Transverse colon (tissue), 4 donors: Measurements from ENCODE around the gene FGF2.

Experiments used
- EP300 ChIP-seq: sonication (generic); formaldehyde crosslinking; IDR thresholded peaks from one replicate; pipeline ENCODE4 v1.6.1; 2017; ENCODE audit warnings: antibody characterized with exemption, low read depth
- POLR2A ChIP-seq: fragments of 450-650 bp; IDR thresholded peaks from one replicate; pipeline ENCODE4 v1.6.1; 2016; ENCODE audit warnings: antibody characterized with exemption, mild to moderate bottlenecking, moderate library complexity
- POLR2AphosphoS5 ChIP-seq, 3 donors: sonication (generic); formaldehyde crosslinking; IDR thresholded peaks; one replicate each; pipeline ENCODE4 v1.6.1; 2016; ENCODE audit warnings: antibody characterized with exemption in 3 of 3
- TF ChIP-seq, protein P1 (sequence below), 5 experiments: fragments of 200-600 bp in 3 of 5; fragments of 450-650 bp in 2 of 5; sonication (generic) in 3 of 5; IDR thresholded peaks; 1 replicate in 2 of 5; 2 replicates in 3 of 5; pipeline ENCODE4 v1.5.1; 2016 to 2017; ENCODE audit warnings: antibody characterized with exemption in 5 of 5, inconsistent platforms in 3 of 5, mild to moderate bottlenecking in 2 of 5, moderate library complexity in 1 of 5

DNA sequence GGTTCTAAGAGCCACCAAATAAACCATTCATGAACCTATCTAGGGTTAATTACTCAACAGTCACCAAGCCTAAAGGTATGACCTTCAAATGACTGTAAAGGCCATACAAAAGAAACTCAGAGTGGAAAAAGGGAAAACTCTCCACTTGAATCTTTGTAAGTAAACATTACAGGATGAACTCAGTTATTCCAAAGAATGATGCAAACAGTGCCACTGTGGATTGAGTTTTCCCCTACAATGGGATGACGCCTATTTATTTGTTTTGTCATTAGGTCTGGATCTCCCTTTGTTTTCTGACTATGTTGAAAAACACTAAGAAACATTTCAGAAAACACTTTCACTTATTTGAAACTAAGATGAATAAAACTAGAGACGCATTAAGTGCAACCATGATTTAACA lies 83.1 kb downstream of the FGF2 start:
- TF ChIP-seq, protein P1, sequence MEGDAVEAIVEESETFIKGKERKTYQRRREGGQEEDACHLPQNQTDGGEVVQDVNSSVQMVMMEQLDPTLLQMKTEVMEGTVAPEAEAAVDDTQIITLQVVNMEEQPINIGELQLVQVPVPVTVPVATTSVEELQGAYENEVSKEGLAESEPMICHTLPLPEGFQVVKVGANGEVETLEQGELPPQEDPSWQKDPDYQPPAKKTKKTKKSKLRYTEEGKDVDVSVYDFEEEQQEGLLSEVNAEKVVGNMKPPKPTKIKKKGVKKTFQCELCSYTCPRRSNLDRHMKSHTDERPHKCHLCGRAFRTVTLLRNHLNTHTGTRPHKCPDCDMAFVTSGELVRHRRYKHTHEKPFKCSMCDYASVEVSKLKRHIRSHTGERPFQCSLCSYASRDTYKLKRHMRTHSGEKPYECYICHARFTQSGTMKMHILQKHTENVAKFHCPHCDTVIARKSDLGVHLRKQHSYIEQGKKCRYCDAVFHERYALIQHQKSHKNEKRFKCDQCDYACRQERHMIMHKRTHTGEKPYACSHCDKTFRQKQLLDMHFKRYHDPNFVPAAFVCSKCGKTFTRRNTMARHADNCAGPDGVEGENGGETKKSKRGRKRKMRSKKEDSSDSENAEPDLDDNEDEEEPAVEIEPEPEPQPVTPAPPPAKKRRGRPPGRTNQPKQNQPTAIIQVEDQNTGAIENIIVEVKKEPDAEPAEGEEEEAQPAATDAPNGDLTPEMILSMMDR (IDR thresholded peaks at IDR 0.05): no peak
- TF ChIP-seq POLR2AphosphoS5 (IDR thresholded peaks at IDR 0.05): no peak
- TF ChIP-seq EP300: no peak
- no peak for TF ChIP-seq POLR2A
